Vagina (tissue), 2 donors: ENCODE measurements around the gene CMTM3.

Experiments used
- CTCF ChIP-seq, 3 experiments: fragments of 450-650 bp in 2 of 3; fragments of 200-600 bp in 1 of 3; sonication (generic) in 1 of 3; IDR thresholded peaks; one replicate each; pipeline ENCODE4 v1.5.1; 2017 to 2019; ENCODE audit warnings: antibody characterized with exemption in 3 of 3, mild to moderate bottlenecking in 2 of 3, moderate library complexity in 2 of 3
- POLR2A ChIP-seq, 2 donors: fragments of 450-650 bp; IDR thresholded peaks; one replicate each; pipeline ENCODE4 v1.6.1; 2017; ENCODE audit warnings: antibody characterized with exemption in 2 of 2, mild to moderate bottlenecking in 2 of 2, moderate library complexity in 2 of 2

GRCh38 chr16:66568355-66568754 lies 36.1 kb upstream of the CMTM3 start:
- TF ChIP-seq CTCF (IDR thresholded peaks at IDR 0.05) (no peak), POLR2A (IDR thresholded peaks at IDR 0.05) (no peak)
